GM18907 (cell line): ENCODE measurements around the gene CFAP20.

Source experiments
- ATAC-seq: cut with Tn5 transposase; IDR thresholded peaks from one replicate; pipeline ENCODE4 v1.9.1; 2021; ENCODE audit warnings: mild to moderate bottlenecking, moderate library complexity; ENCODE audit not compliant: unreplicated experiment

CFAP20 gene

DNA sequence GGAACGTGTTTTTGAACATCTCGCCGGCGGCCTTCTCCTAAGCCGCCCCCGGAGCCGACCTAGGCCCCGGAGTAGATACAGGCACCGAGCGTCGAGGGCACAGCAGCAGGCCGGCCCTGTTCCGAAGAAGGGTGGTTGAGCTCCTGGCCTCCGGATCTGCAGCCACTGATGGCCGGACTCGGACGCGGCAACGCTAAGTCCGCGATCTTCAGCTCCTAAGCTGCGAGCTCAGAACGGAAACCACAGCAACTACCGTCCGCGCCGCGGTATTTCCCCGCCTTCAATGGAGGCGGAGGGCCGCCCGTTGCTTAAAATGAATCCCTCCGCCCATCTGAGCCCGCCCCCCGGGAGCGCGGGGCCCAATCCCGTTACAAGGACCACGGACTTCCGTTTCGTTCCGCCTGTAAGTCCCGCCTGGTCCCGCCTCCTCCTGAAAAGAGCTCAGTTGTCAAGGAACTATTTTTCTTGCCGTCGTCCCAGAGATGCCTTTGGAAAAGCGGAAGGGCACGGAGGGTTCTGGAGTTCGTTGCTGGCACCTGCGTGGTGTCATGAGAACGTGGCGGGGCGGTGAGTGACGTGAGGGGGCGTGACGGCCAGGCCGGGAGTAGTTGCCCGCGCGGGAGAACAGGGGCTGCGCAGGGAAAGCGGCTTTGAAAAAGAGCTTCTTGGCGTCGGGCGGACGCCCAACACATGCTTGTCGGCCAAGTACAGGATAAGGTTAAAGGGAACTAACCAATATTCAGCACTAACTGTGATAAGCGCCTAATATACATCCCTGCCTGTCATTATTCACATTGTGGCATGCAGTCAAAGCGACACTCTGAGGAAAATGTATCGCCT lies at the start of gene CFAP20:
CFAP20 (minus strand) TSS at position 285 of the 840 bp plus-strand sequence; CDS start at position 19, 266 bp downstream.
- ATAC-seq = peak; percentile 83

GRCh38 chr16:58177353-58177710 lies 48.2 kb upstream of the CFAP20 start:
- ATAC-seq = no peak

DNA sequence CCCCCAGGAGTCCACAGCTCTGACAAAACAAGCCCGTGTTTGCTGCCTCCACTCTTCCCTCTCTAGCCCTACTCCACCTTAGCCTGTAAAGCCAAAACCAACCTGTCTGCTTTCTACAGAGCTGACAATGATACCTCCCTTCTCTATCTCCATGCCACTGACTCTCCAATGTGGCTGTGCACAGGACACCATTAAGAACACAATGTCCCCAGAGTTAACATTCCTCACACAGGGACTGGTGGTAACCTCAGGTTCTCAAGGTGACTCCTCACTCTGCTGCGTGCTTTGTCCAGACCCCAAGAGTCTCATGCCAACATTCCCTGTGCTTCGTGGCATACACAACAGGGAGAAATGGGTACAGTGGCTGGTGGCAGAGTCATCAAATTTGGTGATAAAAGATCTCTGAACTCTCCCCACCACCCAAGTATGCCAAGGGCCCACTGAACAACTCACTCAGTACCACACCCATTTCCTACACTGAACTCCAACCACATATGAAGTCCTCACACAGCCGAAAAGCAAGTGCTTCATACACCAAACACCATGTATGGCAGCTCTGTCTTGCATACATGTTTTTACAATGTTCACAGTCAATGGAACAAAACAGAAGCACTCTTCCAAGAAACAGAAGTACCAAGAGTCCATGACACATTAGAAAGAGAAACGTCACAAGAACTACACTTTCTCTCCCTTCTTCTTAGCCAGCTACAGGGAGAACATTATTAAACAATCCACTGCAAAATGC lies 47.6 kb upstream of the CFAP20 start:
- ATAC-seq = no peak

- no peak for ATAC-seq
These were observed 41.0 kb upstream of the CFAP20 start for GRCh38 chr16:58170223-58170622.

DNA sequence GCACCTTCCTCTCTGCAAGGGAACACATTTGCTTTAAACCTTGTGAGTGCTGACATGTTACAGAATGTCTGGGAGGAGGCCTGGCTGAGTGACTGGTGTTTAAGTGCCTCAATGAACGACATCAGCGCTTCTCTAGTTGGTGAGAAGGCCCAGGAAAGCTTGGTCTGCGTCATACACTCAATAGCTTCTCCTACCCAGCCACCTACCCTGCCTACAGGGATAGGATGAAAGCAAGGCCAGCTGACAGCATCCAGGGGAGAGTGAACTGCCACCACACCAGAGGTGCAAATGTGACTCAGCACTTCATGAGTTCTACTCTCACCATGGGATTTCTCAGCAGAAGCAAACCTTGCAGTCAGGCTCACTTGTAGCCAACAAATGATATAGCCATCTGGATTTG lies 31.7 kb upstream of the CFAP20 start:
- no peak for ATAC-seq

DNA sequence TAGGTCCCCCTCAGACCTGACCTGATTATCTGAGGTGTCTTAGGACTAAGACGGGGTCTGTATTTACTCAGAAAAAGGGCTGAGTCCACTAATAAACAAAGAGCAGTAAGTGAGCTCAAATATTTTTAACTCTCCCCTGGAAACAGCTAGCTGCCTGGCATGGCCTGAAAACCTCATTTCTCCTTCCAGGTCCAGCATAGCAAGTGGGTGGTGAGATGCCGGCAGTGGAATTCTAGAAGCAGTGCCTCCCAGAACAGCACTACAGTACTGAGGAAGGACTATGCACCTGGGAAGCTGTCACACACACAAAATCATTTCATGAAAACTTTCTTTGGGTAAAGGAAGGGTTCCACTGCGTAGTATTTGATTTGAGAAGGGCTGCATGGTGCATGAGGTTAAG lies 29.5 kb upstream of the CFAP20 start:
- no peak for ATAC-seq

DNA sequence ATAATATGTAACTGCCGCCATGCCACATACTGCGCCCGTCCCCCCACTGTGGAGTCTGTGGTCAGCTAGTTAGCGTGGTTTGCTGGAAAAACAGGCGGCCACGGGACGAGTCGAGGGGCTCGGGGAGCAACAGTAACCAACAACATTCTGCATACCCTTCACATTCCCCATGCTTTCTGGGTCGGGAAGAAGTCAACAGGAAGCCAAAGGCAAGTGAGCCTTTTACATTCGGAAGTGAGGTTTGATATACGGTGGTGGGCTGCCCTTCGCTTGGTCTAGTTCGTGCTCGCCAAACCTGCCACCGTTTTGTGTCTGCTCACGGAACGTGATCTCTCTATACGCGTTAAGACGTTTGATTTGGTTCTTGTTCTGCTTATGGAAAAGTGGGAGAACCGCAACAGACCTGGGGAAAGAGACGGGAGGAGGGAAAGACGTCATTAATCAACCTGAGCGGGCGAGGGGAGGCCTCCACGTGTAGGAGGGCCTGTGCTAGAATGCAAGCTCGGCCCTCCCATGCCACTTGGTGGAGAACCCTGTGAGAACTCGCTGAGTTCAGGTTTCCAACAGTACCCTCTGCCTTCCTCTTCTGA lies 28.9 kb upstream of the CFAP20 start:
- no peak for ATAC-seq

- ATAC-seq = no peak
These were observed 28.1 kb upstream of the CFAP20 start for GRCh38 chr16:58157239-58157638.

GRCh38 chr16:58155839-58156238 lies 26.7 kb upstream of the CFAP20 start:
- ATAC-seq = no peak

GRCh38 chr16:58154345-58154744 lies 25.2 kb upstream of the CFAP20 start:
- ATAC-seq = no peak

DNA sequence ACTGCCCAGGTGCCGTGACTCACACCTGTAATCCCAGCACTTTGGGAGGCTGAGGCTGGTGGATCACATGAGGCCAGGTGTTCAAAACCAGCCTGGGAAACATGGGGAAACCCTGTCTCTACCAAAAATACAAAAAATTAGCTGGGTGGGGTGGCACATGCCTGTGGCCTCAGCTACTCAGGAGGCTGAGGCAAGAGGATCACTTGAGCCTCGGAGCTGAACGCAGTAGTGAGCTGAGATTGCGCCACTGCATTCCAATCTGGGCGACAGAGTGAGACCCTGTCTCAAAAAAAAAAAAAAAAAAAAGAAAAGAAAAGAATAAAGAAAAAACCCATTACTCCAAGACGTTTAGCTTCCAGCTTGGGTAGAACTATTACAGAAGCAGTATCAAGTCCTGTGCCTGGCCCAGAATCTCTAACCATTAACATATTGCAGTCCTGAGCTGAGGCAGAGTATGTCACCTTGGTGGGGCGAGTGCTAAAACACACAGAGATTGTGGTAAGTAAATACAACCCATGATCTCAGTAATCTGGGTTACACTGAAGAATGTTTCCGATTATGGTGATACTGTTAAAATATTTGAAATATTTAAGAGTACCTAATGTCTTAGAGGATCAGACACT lies 23.2 kb upstream of the CFAP20 start:
- ATAC-seq = no peak

GRCh38 chr16:58148526-58148925 lies 19.3 kb upstream of the CFAP20 start:
- ATAC-seq = no peak

DNA sequence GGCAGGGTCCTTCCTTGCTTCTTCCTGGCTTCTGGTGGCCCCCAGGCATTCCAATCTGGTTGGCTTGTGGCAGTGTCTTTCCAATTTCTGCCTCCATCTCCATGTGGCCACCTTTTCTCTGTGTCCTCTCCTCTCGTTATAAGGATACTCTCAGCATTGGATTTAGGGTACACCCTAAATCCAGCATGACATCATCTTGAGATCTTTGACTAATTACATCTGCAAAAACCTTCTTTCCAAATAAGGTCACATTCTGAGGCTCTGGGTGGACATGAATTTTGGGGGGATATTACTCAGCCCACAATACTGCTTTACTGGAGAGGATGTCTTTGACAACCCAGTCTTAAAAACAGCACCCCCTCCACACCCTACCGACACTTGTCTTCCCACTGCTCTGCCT lies 18.9 kb upstream of the CFAP20 start:
- ATAC-seq = no peak

DNA sequence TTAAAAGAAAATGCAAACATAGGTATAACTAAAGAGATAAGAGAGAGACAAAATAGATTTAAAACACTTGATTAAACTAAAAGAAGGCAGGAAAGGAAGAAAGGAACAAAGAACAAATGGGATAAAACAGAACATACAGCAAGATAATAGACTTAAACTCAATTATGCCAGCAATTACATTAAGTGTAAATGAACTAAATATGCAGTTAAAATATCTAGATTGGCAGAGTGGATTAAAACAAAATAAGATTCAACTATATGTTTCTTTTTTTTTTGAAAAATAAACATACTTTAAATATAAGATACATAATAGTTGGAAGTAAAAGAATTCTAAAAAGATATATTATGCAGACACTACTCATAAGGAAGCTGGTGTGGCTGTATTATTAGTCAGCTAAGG lies 9.7 kb upstream of the CFAP20 start:
- ATAC-seq = no peak

DNA sequence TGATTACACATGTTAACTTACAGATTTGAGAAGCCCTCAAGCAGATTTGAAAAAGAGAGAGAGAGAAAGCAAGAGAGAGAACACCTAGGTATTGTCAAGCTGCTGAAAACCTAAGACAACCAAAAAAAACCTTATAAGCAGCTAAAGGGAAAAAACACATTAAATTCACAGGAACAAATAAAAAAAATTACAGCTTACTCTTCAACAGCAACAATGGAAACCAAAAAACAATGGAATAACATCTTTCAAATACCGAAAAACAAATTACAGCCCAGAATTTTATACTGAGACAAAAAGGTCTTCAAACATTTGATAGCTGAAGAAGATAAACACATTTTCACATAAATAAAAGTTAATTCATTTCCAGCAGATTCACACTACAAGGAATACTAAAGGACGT lies 8.4 kb upstream of the CFAP20 start:
- ATAC-seq = no peak

DNA sequence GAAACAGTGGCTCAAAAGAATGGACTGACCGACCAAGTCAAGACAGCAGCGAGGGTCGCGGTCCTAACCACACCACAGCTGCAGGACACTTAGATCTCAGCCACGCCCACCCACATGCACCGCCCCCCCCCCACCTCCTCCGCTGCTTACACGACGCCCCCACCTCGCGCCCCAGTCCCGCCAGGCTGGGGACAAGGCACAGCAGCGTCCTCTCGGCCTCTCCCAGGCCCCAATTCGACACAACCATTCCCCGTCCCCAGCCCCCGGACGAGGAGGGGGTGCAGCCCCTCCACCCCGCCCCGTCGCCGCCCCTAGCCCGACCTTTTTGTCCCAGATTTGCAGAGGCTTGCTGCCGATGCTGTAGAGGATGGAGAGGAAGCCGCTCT lies 477 bp downstream of the CFAP20 start:
- ATAC-seq = peak; percentile 4

DNA sequence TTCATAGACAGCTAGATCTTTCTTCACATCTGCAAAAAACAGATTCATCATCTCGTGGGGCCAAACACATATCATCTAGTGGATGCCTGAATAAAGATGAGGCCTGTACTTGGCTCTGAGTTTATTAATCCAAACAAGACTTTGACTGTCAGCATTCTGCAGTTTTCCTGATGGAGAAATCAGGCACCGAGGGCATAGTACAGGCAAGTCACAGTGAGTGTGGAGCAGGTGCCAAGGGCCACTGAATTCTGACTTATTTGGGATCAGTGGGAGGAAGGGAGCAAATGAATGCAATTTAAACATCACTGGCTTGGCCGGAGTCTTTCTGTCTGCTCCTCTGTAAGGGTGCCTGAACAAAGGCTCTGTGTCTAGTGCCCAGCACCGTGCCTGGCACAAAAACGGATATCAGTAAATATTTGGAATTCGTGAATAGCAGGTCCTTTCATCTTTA lies 975 bp downstream of the CFAP20 start:
- ATAC-seq = no peak

DNA sequence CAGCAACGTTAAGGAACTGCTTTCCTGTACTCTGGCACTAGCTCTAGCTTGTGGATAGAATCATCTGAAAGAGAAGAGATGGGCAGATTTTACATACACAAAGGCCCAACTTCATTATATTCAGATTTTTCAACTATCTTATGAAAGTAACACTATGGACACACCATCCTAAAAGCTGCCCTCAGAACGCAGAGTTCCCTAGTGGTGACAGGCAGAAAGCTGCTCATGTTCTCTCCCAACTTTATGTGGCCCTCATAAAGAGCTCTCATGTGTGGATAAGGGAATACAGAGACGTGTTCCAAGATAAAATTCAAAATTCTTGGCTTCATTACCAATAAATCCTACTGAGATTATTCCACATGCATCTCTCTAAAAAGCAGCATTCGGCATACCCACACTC lies 1.5 kb downstream of the CFAP20 start:
- ATAC-seq = no peak

DNA sequence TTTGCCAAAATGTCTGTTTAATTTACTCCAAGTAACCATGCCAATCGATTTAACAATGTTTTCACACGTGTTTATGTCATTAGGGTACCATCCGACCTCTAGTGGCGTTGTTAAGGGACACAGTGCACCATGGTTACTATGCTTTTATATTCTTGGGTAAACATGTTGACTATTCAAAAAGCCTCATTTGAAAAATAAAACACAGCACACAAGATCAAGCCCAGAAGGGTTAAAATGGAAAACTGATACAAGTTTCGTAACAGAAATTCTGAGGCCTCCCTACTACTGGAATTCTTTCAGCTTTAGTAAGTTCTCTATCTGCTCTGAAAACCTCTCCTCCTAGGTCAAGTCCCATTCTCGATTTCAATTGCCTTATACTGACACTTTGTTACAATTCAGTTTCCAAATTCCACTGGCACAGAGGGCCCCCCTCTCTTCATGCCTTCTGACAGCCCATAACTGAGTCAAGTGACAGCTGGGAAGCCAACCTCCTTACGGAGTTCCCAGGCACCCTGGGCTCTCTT lies 2.1 kb downstream of the CFAP20 start:
- peak; percentile 28 for ATAC-seq

- no peak for ATAC-seq
These were observed 2.7 kb downstream of the CFAP20 start for GRCh38 chr16:58126451-58126961.

DNA sequence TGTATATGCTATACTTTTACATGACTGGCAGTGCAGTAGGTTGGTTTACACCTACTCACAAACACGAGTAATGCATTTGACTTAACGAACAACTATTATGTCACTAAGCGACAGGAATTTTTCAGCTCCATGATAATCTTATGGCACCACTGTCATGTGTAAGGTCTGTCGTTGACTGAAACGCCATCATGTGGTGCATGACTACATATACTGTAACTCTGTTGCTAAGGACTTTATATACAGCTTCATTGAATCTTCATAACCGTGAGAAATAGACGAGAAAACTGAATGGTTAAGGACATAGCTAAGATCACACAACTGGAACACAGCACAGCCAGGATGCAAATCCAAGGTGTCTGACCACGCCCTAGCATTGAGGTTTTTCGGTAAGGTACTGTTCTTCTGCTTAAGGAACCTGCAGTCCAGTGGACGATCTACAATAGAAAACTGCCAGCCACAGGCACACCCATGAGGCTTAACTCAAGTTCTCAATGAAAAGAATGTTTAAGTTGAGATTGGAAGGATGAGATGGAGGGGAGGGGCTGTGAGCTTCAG lies 3.3 kb downstream of the CFAP20 start:
- ATAC-seq = no peak
